ENCODE data around the gene IL12RB2. TPM values are rescaled to one million over a fixed set of nuclear protein-coding genes. Genes with fewer than 3 reads are reported as not detected.
"Not testable (repeated sequence)": the region's sequence is repeated elsewhere in the genome, so short reads cannot be mapped to it uniquely, and the experiment has no call there.

IL12RB2 gene
- polyA plus RNA-seq, 1 donor, result 0.65 TPM

DNA sequence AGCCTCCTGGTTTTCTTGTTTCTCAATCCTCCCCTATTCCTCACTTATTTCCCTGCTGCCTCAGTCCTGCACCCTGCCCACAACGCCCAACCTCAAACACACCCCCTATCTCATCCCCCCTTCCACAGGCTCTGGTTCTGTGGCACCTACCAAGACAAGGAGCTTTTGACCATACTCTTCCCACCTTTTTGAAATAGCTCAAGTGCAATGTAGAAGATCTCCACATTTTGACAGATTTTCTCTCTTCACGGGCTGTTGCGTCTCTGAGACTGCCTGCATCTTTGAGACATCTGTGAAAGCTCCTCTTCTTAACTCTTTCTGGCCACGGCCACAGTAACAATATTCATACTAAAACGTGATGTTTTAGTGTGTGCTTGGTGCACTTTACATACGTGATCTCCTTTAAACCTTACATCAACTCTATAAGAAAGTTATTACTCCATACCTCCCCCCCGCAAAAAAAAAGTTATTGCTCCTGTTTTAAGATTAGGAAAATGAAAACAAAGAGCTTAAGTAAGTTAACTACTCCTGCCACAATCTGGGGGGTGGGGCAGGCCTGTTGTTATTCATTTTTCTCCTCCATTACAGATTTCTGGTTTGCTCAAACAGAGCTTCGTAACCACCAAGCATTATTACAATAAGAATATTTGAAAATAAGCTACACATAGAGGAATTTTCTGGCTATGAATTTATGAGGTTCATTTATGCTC lies 124.4 kb downstream of the IL12RB2 start:
- no peak for DNase-seq

DNA sequence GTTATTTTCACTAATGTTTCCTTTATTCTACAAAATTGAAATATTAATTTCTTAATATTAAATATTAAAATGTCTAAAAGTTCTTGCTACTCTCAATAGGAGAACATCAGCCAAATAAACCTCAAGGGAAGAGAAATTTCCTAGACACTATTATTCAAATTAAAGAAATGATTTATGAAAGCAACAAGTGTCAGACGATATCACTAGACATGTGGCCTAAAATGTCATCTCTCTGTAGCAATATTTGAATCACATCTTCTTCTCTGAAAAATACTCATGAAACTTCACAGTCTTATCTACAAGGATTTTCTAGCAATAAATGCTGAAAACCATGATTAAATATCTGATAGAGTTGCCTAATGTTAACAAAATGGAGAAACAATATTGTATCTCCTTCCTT lies 125.1 kb downstream of the IL12RB2 start:
- DNase-seq, result no peak

DNA sequence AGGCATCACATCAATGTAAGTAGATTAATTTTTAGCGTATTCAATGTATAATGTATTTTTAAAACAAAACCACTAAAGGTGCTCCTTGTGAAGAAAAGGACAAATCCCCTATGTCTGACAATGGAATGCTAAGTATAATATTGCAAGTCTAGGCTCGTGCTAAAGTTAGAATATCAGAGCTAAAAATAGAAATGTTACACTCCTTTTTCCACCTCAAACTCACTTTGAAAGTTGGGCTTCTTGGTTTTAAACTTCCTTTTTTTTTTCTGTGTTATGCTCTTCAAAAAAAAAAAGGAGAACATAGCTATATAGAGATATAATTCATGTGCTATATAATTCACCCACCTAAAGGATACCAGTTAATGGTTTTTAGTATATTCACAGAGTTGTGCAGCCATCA lies 126.2 kb downstream of the IL12RB2 start:
- no peak for DNase-seq

DNA sequence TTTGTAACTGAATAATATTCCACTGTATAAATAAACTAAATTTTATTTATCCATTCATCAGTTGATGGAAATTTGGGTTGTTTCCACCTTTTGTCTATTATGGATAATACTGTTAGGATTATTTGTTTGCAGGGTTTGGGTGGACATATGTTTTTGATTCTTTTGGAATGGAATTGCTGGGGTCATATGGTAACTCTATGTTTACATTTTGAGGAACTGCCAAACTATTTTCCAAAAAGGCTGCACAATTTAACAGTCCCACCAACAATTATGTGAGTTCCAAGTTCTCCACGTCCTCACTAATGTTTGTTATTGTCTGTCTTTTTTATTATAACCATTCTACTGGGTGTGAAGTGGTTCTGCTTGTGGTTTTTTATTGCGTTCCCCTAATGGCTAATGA lies 126.8 kb downstream of the IL12RB2 start:
- no peak for DNase-seq

DNA sequence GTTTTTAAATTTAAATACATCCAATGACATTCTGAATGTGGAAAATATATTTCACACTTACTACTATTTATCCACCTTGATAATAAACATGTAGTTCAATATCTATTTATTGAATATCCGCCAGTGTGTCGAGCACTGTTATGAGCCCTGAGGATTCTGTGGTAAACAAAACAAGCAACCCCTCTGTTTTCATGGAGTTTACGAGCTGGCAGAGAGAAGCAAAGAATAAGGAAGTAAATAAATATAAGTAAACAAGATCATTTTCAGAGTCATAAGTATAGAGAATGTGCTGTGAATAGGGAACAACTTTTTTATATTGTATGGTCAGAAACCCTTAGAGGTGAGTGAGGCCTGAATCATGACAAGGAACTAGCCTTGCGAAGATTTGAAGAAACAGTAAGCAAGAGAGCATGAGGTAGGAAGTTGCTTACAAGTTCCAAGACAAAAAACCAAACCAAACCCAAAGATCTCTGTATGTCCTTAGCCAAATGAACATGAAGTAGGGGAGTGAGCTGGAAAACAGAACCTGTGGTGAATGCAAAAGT lies 128.9 kb downstream of the IL12RB2 start:
- no peak for DNase-seq

DNA sequence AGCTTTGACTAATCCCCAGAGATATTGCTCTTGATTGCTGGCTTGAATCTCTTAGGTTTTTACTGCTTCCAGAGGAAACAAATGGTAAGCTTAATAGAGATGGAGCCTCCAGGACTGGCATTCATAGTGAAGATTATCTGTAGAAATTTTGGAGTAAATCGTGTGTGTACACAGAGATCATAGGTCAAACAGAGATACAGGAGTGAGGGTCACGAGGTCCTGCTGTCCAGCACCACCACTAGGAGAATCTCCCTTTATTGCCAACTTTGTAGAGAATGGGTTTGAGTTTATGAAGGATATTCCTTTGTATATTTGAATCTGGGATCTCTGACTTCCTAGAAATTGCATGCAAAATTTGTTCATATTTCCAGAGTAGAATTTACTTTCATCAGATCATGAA lies 130.3 kb downstream of the IL12RB2 start:
- no peak for DNase-seq

DNA sequence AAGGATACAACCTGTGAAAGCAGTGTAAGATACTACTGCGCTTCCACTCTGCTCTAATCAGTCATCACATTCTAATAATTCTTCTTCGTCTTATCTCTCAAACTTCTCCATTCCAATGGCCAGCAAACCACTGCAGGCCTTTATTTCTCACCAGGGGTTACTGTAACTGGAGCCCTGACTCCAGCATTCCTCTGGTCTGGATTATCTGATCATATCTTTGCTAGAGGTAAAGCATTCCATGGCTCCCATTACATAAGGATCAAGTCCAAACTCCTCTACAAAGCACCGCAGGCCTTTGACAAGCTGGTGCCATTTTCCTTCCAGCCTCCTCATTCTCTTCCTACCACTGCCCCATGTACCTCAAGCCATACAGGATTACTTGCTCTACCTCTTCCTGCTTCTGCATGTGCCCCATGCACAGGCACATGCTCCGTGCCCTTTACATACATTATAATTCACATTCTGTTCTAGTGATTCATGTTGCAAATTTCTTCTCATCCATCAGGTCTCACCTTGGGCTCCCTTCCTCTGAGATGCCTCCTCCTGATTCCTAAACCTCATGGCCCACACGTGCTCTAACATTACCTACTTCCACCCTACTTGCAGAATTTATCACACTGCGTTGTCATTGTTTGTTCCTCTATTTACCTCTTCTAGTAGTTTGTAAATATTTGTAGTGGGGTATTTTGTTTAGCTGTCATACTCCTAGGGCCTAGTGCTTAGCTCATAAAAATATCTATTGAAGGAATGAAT lies 131.8 kb downstream of the IL12RB2 start:
- DNase-seq, result no peak

DNA sequence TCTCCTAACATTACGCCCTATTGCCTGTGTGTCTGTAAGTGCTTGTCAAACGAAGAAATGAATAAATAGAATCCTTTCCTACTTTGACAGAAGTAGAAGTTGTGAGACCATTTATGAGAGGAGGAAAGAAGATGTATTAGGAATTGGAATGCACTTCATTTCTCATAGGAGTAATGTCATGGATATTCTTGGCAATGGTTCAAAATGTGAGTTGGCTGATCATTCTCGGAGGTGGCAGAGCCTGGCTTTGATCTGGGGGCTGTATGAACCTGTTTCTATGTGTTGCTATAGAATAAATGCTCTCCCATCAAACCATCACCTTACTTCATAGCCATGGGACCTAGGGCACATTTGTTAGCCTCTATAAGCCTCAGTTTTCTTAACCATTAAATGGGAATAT lies 132.7 kb downstream of the IL12RB2 start:
- no peak for DNase-seq

DNA sequence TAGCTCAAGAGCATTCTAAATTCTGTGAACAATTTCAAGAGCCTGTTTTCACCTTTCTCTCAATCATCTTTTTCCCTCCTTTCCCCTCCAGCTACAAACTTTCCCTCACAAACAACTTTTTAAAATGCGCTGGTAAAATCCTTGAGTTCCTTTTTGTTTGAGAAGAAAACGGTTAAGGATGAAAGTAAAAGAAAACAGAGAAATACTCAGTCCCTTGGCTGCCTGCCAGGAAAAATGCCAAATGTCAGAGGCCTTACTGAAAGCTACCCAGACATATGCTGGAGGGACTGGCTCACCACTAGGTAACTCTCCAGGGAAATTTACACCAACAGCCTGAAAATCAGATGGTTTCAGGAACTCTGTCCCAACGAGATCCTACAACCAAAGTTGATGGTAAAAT lies 133.5 kb downstream of the IL12RB2 start:
- DNase-seq, result no peak

DNA sequence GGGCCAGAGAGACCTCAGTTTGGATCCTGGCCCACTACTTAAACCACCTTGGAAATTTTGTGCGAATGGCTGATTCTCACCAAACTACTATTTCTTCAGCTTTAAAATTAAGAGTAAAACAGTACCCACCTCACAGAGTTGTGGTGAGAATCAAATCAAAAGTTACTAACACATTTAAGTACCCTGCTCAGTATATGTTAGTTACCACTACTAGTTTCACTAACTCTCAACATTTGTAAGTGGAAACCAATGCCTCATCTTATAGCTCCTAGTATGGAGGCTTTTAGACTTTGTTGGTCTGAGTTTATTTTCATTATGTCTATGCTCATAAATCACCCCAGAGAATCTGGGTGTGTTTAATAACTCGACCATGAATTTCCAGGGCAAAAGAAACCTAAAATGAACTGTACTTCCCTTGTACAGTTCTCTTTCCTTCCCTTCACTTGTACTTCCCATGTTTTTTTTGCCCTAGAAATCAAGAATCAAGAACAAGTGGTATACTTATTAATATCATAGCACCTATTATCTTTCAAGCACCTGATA lies 134.1 kb downstream of the IL12RB2 start:
- DNase-seq, result no peak

DNA sequence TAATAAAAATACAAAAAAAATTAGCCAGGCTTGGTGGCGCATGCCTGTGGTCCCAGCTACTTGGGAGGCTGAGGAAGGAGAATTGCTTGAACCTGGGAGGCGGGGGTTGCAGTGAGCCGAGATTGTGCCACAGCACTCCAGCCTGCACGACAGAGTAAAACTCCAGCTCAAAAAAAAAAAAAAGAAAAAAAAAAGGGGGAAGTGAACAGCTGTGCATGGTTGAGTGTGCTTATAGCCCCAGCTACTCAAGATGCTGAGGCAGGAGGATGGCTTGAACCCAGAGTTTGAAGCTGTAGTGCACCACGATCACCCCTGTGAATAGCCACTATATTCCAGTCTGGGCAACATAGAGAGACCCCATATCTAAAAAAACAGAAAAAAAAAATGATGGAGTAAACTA lies 138.3 kb downstream of the IL12RB2 start:
- DNase-seq, result not testable (repeated sequence)

Other genes starting within 250 kb of the IL12RB2 start
- gene C1orf141, start 172.9 kb upstream of the IL12RB2 start, polyA plus RNA-seq (ENCODE audit: insufficient read length), result 0.13 TPM
- gene IL23R, start 141.4 kb upstream of the IL12RB2 start, polyA plus RNA-seq (ENCODE audit: insufficient read length), result 0.10 TPM
- gene SERBP1, start 122.5 kb downstream of the IL12RB2 start, polyA plus RNA-seq (ENCODE audit: insufficient read length), result 417 TPM